Smooth muscle cell (in vitro differentiated cells): Measurements from ENCODE around the gene TPRKB. TPM values are rescaled to one million over a fixed set of nuclear protein-coding genes. Genes with fewer than 3 reads are reported as not detected.
"Not testable (repeated sequence)": the region's sequence is repeated elsewhere in the genome, so short reads cannot be mapped to it uniquely, and the experiment has no call there.

Experiments
- DNase-seq: peaks from one replicate; lab custom pipeline; 2025; ENCODE audit not compliant: unreplicated experiment; lab: John Stamatoyannopoulos, UW
- H2AFZ ChIP-seq: fragments of 200-600 bp; sonication (generic); 2 replicates; pipeline ENCODE4 v1.6.0; 2016; ENCODE audit warnings: antibody characterized with exemption, low read depth, mild to moderate bottlenecking
- H3F3A ChIP-seq: fragments of 200-600 bp; sonication (generic); 2 replicates; pipeline ENCODE4 v1.6.0; 2017; ENCODE audit warnings: antibody characterized with exemption, low read depth
- H3K27ac ChIP-seq: fragments of 200-600 bp; sonication (generic); 2 replicates; pipeline ENCODE4 v1.5.1; 2016; ENCODE audit warnings: low read depth, mild to moderate bottlenecking
- H3K27me3 ChIP-seq: fragments of 200-600 bp; sonication (generic); 2 replicates; pipeline ENCODE4 v1.6.1; 2016; ENCODE audit warnings: low read depth, mild to moderate bottlenecking
- H3K36me3 ChIP-seq: fragments of 200-600 bp; sonication (generic); 2 replicates; pipeline ENCODE4 v1.5.1; 2016; ENCODE audit warnings: low read depth
- H3K4me1 ChIP-seq: fragments of 200-600 bp; sonication (generic); 2 replicates; pipeline ENCODE4 v1.5.1; 2016; ENCODE audit warnings: low read depth
- H3K4me2 ChIP-seq: fragments of 200-600 bp; sonication (generic); 2 replicates; pipeline ENCODE4 v1.6.0; 2016; ENCODE audit warnings: mild to moderate bottlenecking
- H3K4me3 ChIP-seq: fragments of 200-600 bp; sonication (generic); 2 replicates; pipeline ENCODE4 v1.5.1; 2016; ENCODE audit warnings: mild to moderate bottlenecking
- H3K79me2 ChIP-seq: fragments of 200-600 bp; sonication (generic); 2 replicates; pipeline ENCODE4 v1.6.0; 2016; ENCODE audit warnings: low read depth, mild to moderate bottlenecking
- H3K9ac ChIP-seq: fragments of 200-600 bp; sonication (generic); 2 replicates; pipeline ENCODE4 v1.6.0; 2016; ENCODE audit warnings: low read depth
- H3K9me3 ChIP-seq: fragments of 200-600 bp; sonication (generic); replicated peaks from 2 replicates; pipeline ENCODE4 v1.5.1; 2016; ENCODE audit warnings: low read depth
- H4K20me1 ChIP-seq: fragments of 200-600 bp; sonication (generic); 2 replicates; pipeline ENCODE4 v1.6.0; 2016; ENCODE audit warnings: low read depth
- WGBS: methylation state at CpG from one replicate; pipeline ENCODE4 v1.1.7; 2016; ENCODE audit warnings: low lambda C conversion rate; 5-methylcytosine and 5-hydroxymethylcytosine counted together
- polyA plus RNA-seq: library from polyadenylated mRNA; unstranded; fragments of >200 nt; fragmentation: Nextera tagmentation; extraction: Ambion mirVana; gene quantifications from 2 replicates; pipeline ENCODE4 v1.2.1, GENCODE V29; 2016
- total RNA-seq: library from RNA; depleted of rRNA; stranded (reverse); fragments of >200 nt; gene quantifications from 2 replicates; pipeline ENCODE4 v1.2.3, GENCODE V29; 2014
- TF ChIP-seq, protein P1 (sequence below): fragments of 200-600 bp; sonication (generic); IDR thresholded peaks from 2 replicates; pipeline ENCODE4 v1.5.1; 2017; ENCODE audit warnings: borderline replicate concordance, mild to moderate bottlenecking, antibody characterized with exemption; ENCODE audit not compliant: insufficient read depth, poor library complexity, severe bottlenecking

The TPRKB gene
- total and polyA plus RNA-seq, 2 experiments from 2014 or later: 48.9 to 62.3 TPM

DNA sequence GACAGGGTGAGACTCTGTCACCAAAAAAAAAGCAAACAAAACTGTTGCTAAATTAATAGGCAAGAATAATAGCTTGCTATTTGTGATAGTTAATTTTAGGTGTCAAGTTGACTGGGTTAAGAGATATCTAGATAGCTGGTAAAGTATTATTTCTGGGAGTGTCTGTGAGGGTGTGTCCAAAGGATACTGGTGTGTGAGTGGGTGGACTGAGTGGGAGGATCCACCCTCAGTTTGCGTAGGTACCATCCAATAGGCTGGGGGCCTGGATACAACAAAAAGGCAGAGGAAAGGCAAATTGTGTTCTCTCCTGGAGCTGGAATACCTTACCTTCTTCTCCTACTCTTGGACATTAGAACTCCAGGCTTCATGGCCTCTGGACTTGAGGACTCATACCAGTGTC is 27.8 kb upstream of the TPRKB start:
- H3K36me3 ChIP-seq: peaks cover 42% of the 10 kb centered on the region
- 96% methylated on average over 1 of the region's 1 CpG for WGBS

DNA sequence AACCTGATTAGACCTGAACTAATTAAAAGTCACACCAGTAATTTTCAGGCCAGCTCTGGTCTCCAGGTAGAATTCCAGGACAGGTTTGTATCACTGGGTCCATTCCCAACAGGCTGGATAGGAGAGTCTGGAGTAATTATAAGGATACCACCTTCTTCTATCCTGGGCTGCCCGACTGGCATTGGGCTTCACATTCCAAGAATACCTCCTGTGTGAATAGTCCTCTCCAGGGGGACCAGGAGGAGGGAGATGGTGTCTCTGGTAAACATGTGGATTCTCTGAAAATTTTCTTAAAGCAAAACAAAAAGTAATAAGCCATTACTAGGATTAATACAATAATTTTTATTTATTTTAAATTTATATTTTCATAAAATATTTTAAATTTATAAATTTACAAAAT is 25.4 kb upstream of the TPRKB start:
- Histone ChIP-seq H3K36me3 (peaks cover 27% of the 10 kb centered on the region), H3K4me1 (no peaks in the 10 kb centered on the region), H3K27ac (no peak overlapping the region), H3K4me2 (no peak overlapping the region), H3K9me3 (no peaks in the 10 kb centered on the region), H3K27me3 (no peaks in the 10 kb centered on the region), H2AFZ (no peak overlapping the region), H3K79me2 (no peaks in the 10 kb centered on the region), H3K4me3 (no peak overlapping the region), H4K20me1 (peaks cover 42% of the 10 kb centered on the region), H3K9ac (no peak overlapping the region), H3F3A (no peaks in the 10 kb centered on the region)
- DNase-seq: no peak
- 72% methylated on average over 1 of the region's 1 CpG for WGBS
- TF ChIP-seq, protein P1, sequence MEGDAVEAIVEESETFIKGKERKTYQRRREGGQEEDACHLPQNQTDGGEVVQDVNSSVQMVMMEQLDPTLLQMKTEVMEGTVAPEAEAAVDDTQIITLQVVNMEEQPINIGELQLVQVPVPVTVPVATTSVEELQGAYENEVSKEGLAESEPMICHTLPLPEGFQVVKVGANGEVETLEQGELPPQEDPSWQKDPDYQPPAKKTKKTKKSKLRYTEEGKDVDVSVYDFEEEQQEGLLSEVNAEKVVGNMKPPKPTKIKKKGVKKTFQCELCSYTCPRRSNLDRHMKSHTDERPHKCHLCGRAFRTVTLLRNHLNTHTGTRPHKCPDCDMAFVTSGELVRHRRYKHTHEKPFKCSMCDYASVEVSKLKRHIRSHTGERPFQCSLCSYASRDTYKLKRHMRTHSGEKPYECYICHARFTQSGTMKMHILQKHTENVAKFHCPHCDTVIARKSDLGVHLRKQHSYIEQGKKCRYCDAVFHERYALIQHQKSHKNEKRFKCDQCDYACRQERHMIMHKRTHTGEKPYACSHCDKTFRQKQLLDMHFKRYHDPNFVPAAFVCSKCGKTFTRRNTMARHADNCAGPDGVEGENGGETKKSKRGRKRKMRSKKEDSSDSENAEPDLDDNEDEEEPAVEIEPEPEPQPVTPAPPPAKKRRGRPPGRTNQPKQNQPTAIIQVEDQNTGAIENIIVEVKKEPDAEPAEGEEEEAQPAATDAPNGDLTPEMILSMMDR: no peak

More for the DNA sequence above, 27.8 kb upstream of the TPRKB start:
- Histone ChIP-seq H2AFZ (no peak overlapping the region), H3K9ac (no peak overlapping the region), H3K79me2 (peaks cover 6% of the 10 kb centered on the region), H3K27me3 (no peaks in the 10 kb centered on the region), H3K4me3 (no peak overlapping the region), H4K20me1 (peaks cover 55% of the 10 kb centered on the region), H3K9me3 (no peaks in the 10 kb centered on the region), H3F3A (no peaks in the 10 kb centered on the region), H3K27ac (no peak overlapping the region), H3K4me1 (no peaks in the 10 kb centered on the region), H3K4me2 (no peak overlapping the region)
- TF ChIP-seq, protein P1: no peak
- DNase-seq: no peak

DNA sequence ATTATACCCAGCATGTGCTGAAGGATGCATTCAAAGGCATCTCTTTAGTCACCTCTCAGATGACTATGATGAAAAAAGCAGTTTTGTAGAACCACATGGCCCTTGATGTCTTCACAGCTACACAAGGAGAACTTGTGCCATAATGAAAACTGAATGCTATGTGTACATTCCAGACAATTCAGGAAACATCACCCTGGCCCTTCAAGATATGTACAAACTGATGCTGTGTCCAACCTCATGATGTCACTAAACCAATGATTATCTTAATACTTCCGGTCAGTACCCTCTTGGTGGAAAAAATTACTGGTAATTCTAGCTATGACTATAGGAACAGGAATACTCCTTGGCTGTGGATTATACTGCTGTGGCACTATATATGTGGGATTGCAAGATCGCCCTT is 22.8 kb upstream of the TPRKB start:
- H4K20me1 ChIP-seq: peaks cover 34% of the 10 kb centered on the region
- H3K36me3 ChIP-seq: peaks cover 17% of the 10 kb centered on the region
- H3K4me1 ChIP-seq: no peaks in the 10 kb centered on the region
- TF ChIP-seq, protein P1: no peak
- no peak overlapping the region for H3K27ac ChIP-seq
- no peaks in the 10 kb centered on the region for H3K79me2 ChIP-seq
- H3F3A ChIP-seq: no peaks in the 10 kb centered on the region
- H3K9ac ChIP-seq: no peak overlapping the region
- DNase-seq: no peak
- no peaks in the 10 kb centered on the region for H3K9me3 ChIP-seq
- H3K4me2 ChIP-seq: no peak overlapping the region
- no peak overlapping the region for H2AFZ ChIP-seq
- H3K27me3 ChIP-seq: no peaks in the 10 kb centered on the region
- no peak overlapping the region for H3K4me3 ChIP-seq
- WGBS: 95% methylated on average over 2 of the region's 2 CpGs

DNA sequence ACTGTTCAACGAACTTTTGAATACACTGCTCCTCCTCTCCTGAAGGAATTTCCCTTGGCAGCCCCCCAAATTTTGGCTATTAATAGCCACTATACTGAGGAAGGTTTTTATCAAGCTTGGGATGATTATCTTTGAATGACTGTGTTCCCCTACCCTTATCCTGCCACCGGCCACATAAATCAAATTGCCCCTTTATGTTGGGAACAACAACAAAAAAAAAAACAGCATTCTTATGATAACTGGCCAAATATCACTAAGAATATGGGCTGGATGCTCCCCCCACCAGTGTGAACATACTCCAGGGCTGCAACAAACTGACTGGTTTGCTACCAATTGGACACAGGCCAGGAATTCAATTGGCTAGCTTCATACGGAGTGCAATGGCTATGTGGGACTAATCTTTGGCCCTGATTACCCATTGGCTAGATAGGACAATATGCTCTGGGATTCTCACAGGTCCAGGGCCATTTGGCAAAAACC is 22.2 kb upstream of the TPRKB start:
- Histone ChIP-seq H3K36me3 (peaks cover 17% of the 10 kb centered on the region), H3K4me1 (no peaks in the 10 kb centered on the region), H3K27ac (no peak overlapping the region), H3K4me3 (no peak overlapping the region), H2AFZ (no peak overlapping the region), H3F3A (no peaks in the 10 kb centered on the region), H3K79me2 (no peaks in the 10 kb centered on the region), H3K9me3 (no peaks in the 10 kb centered on the region), H3K9ac (no peak overlapping the region), H3K27me3 (no peaks in the 10 kb centered on the region), H3K4me2 (no peak overlapping the region), H4K20me1 (peaks cover 37% of the 10 kb centered on the region)
- 91% methylated on average over 3 of the region's 3 CpGs for WGBS
- TF ChIP-seq, protein P1: no peak
- no peak for DNase-seq

DNA sequence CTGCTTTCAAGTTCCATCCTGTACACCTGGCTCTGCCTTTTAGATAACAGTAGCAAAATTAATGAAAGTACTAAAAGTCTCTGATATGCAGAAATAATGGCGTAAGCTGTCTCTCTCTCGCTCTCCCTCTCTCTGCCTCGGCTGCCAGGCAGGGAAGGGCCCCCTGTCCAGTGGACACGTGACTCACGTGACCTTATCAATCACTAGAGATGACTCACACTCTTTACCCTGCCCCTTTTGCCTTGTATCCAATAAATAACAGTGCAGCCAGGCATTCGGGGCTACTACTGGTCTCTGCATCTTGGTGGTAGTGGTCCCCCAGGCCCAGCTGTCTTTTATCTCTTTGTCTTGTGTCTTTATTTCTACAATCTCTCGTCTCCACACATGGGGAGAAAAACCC is 17.2 kb upstream of the TPRKB start:
- 85% methylated on average over 7 of the region's 7 CpGs for WGBS
- not testable (repeated sequence) for H3K4me3 ChIP-seq, H3K36me3 ChIP-seq, H3K9ac ChIP-seq, H3K9me3 ChIP-seq, H3K4me1 ChIP-seq, DNase-seq, H3K4me2 ChIP-seq, H3K27ac ChIP-seq, H3F3A ChIP-seq, H2AFZ ChIP-seq, H3K27me3 ChIP-seq, H3K79me2 ChIP-seq
- H4K20me1 ChIP-seq: peaks cover 25% of the 10 kb centered on the region
